Ovary (tissue), 3 donors: ENCODE measurements around the gene KCNN3.

ENCODE experiments used
- CTCF ChIP-seq, 3 donors: fragments of 450-650 bp in 2 of 3; fragments of 200-600 bp in 1 of 3; IDR thresholded peaks; one replicate each; pipeline versions ENCODE4 v1.5.1 to v1.8.0; 2016 to 2022; ENCODE audit warnings: antibody characterized with exemption in 3 of 3, mild to moderate bottlenecking in 1 of 3
- EP300 ChIP-seq: sonication (generic); formaldehyde crosslinking; IDR thresholded peaks from one replicate; pipeline ENCODE4 v1.6.1; 2017; ENCODE audit warnings: antibody characterized with exemption
- POLR2A ChIP-seq: fragments of 450-650 bp; IDR thresholded peaks from one replicate; pipeline ENCODE4 v1.6.1; 2017; ENCODE audit warnings: antibody characterized with exemption, mild to moderate bottlenecking, moderate library complexity
- donor health status: DM: no; HTN: no; CAD: no.

DNA sequence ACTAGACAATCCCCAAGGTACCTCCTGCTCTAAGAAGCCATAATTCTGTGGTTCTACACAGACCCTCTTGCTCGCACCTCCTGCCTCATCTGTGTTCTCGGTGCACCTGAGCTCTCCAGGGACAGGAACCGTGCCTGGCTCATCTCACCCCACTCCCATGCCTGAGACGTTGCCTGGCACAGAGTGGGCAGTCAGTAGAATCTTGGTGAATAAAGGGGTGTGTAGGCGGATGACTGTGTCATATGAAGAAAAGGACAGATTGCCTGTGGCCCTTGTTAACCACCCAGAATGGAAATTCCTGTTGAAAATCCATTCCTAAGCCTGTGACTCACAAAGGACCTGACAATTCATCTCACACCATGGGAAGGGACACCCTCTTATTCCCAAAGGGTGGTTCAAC lies 92.9 kb downstream of the KCNN3 start:
- TF ChIP-seq CTCF (IDR thresholded peaks at IDR 0.05) = no peak
- no peak for TF ChIP-seq POLR2A
- TF ChIP-seq EP300 = no peak
